ENCODE results near the gene FBXL19.

Gene FBXL19

GRCh38 chr16:30896261-30896888, 27.0 kb upstream of the FBXL19 start, which contains the start of gene CTF1:
Gene CTF1 (plus strand): TSS chr16:30896614. CDS start chr16:30896644, 30 bp downstream.
- no peak for DNase-seq

GRCh38 chr16:30896889-30897733, 26.3 kb upstream of the FBXL19 start:
- DNase-seq: no peak

GRCh38 chr16:30899794-30900193, 23.6 kb upstream of the FBXL19 start:
- DNase-seq: no peak

DNA sequence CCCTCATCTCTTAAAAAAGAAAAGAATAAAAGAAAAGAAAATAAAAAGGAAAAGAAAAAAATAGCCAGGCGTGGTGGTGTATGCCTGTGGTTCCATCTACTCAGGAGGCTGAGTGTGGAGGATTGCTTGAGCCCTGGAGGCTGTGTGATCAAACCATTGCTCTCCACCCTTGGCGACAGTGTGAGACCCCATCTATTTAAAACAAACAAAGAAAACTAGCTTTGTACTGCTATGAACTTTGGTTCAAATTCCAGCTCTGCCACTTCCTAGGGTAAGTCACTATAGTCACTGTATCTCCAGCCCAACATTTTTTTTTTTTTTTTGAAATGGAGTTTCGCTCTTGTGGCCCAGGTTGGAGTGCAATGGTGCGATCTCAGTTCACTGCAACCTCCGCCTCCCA, 22.8 kb upstream of the FBXL19 start:
- DNase-seq: no peak

- DNase-seq: no peak
Observed at GRCh38 chr16:30901201-30902028, 22.0 kb upstream of the FBXL19 start.

DNA sequence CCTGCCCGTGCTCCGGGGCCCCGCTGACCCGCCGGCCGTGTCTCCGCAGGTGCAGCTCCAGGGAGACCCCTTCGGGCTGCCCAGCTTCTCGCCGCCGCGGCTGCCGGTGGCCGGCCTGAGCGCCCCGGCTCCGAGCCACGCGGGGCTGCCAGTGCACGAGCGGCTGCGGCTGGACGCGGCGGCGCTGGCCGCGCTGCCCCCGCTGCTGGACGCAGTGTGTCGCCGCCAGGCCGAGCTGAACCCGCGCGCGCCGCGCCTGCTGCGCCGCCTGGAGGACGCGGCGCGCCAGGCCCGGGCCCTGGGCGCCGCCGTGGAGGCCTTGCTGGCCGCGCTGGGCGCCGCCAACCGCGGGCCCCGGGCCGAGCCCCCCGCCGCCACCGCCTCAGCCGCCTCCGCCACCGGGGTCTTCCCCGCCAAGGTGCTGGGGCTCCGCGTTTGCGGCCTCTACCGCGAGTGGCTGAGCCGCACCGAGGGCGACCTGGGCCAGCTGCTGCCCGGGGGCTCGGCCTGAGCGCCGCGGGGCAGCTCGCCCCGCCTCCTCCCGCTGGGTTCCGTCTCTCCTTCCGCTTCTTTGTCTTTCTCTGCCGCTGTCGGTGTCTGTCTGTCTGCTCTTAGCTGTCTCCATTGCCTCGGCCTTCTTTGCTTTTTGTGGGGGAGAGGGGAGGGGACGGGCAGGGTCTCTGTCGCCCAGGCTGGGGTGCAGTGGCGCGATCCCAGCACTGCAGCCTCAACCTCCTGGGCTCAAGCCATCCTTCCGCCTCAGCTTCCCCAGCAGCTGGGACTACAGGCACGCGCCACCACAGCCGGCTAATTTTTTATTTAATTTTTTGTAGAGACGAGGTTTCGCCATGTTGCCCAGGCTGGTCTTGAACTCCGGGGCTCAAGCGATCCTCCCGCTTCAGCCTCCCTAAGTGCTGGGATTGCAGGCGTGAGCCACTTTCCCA, 21.1 kb upstream of the FBXL19 start:
- DNase-seq: no peak

GRCh38 chr16:30903002-30903401, 20.4 kb upstream of the FBXL19 start:
- DNase-seq: no peak

DNA sequence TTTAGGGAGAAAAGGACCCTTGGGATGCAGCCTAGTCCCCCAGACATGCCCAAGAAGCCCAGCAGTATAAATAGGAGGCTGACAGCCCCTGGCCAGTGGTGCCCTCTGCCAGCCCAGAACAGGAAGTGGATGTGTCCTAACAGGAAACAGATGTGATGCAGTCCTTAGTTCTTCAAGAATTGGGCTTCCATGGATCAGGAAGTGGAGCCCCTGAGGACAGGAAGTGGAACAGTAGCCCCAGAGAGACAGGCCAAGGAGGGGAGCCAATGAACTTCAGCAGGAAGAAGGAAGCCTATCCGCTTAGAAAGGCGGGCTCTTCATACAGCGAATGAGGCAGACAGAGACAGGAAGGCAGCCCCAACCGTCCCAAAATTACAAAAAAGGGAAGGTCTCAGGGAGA, 19.8 kb upstream of the FBXL19 start:
- no peak for DNase-seq

GRCh38 chr16:30904114-30904780, 19.1 kb upstream of the FBXL19 start:
- no peak for DNase-seq

DNA sequence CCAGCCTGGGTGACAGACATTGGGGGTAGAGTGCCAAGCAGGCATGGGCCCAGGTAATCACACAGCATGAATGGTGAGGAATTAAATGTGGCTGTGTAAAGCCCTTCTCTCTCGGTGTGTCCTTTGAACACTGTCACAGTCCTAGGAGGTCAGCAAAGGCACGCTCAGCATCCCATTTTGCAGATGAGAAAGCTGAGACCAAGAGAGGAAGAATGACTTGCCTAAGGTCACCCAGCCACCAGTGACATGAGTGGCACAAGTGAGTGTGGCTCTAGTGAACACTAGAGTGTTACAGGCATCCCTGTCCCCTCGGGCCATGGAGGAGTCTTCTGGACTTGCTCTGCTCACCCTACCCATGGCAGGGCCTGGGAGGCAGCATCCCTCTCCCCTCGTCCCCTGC, 16.3 kb upstream of the FBXL19 start:
- no peak for DNase-seq

- no peak for DNase-seq
Observed at GRCh38 chr16:30910427-30911029, 12.8 kb upstream of the FBXL19 start.

DNA sequence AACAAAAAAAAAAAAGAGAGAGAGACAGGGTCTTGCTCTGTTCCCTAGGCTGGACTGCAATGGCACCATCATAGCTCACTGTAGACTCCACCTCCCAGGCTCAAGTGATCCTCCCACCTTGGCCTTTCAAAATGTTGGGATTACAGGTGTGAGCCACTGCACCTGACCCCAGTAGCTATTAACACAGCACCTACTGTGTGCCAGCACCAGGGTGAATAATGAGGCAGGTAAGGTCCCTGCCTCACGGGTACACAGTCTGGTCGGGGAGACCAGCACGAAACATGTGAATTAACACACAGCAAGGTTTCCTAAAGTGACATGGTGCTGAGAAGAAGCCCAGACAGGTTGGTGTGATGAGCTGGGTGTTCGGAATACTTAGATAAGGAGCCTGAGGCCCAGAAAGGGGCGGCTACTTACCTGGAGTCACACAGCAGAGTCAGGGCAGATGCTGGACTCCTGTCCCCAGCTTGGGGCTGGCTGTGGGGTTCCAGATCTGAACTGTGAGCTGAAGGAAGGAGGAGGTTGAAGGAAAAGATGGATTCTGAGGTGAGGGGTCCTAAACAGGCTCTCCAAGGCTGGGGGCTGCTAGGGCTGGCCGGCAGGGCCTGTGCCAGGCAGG, 10.5 kb upstream of the FBXL19 start:
- no peak for DNase-seq

GRCh38 chr16:30914830-30915229, 8.5 kb upstream of the FBXL19 start:
- no peak for DNase-seq

DNA sequence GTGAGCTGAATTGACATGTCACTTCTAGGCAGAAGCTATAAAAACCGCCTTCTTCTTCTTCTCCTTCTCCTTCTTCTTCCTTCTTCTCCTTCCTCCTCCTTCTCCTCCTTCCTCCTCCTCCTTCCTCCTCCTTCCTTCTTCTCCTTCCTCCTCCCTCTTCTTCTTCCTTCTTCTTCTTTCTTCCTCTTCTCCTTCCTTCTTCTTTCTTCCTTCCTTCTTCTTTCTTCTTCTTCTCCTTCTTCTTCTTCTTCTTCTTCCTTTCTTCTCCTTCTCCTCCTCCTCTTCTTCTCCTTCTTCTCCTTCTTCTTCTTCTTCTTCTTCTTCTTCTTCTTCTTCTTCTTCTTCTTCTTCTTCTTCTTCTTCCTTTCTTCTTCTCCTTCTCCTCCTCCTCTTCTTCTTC, 4.8 kb upstream of the FBXL19 start:
- no peak for DNase-seq

- DNase-seq: no peak
Observed at GRCh38 chr16:30920891-30921290, 2.5 kb upstream of the FBXL19 start.

- no peak for DNase-seq
Observed at GRCh38 chr16:30921459-30921747, 2.0 kb upstream of the FBXL19 start.

- DNase-seq: peak; percentile 50
Observed at GRCh38 chr16:30921748-30922419, 1.5 kb upstream of the FBXL19 start.

- DNase-seq: peak; percentile 99
Observed at GRCh38 chr16:30922420-30922959, 882 bp upstream of the FBXL19 start.

DNA sequence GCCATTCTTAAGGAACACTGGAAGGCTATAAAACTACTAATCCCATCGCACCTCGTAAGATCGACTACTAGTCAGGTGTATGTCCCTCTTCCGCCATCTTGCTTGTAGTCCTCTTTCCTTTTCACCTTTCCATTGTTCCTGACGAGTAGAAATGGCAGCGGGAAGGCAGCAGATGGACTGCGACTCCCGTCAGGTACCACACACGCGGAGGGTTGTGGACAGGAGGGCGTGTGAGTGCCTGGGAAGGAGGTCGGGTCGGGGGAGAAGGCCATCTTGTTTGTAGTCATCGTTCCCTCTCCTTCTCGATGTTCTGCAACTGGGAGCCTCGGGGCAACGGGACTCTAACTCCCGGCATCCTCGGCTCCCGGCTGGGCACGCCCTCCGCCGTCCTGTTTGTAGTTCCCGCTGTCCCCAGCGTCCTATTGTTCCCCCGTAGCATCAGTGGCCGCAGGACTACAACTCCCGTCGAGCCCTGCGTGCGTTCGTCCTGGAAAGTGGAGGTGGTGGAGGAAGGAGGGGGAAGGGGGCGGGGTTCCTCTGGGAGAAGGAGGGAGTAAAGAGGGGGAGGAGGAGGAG, 324 bp upstream of the FBXL19 start:
- DNase-seq: peak; percentile 98

All from DMS 273 treated with DMSO at 0.1 percent for 48 hours (cell line).